Activated CD8-positive, alpha-beta memory T cell treated with anti-CD3 and anti-CD28 coated beads, Interleukin-2, amount 50 U/mL, for 1 hour (primary cell): Measurements from ENCODE around the gene RABGAP1L.
"Not testable (repeated sequence)": the region's sequence is repeated elsewhere in the genome, so short reads cannot be mapped to it uniquely, and the experiment has no call there.

ENCODE experiments used
- DNase-seq: peaks from one replicate; pipeline ENCODE4 v3.0.0-alpha.2; 2020; ENCODE audit errors: extremely low read depth

Gene RABGAP1L

GRCh38 chr1:174297351-174297750, 138.0 kb downstream of the RABGAP1L start:
- DNase-seq = no peak

DNA sequence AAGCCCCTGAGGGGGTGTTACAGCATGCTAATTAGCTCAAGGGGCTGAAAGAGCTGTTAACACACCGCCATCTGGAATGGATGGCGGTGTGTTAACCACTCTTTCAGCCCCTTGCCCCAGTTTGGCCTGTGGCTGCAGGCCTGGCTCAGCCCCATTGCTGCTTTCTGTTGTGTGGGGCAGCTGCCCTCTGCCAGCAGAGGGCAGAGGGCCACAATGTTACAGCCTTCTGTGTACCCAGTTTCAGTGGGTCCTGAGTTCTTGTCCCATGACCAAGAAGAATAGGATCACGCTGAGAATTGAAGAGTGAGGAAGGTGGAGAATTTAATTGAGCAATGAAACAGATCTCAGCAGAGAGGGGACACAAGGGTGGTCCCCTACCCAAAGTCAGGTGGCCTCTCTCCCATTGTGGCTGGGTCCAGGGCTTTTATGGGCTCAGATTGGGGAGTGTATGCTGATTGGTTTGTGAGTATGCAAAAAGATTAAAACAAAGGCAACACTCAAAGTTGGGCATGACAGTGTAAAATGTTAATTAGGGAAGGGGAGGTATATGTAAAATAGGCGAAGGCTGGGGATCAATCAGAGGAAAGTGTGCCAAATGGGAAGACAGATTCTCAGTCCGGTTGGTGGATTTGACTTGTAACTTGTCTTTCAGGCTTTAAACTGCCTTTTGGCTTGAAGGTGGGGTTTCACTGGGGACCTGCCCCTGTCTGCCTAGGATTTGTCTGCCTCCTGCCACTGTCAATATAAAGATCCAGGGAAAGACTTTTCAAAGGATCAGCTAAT, 142.2 kb downstream of the RABGAP1L start:
- no peak for DNase-seq

DNA sequence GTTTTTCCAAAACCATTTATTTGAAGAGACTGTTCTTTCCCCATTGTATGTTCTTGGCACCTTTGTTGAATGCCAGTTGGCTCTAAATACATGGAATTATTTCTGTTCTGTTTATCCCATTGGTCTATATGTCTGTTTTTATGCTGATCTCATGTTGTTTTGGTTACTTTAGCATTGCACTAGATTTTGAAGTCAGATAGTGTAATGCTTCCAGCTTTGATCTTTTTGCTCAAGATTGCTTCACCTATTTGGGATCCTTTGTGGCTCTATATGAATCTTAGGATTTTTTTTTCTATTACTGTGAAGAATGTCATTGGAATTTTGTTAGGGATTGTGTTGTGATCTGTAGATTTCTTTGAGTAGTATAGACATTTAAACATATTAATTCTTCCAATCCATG, 149.3 kb downstream of the RABGAP1L start:
- DNase-seq = no peak

DNA sequence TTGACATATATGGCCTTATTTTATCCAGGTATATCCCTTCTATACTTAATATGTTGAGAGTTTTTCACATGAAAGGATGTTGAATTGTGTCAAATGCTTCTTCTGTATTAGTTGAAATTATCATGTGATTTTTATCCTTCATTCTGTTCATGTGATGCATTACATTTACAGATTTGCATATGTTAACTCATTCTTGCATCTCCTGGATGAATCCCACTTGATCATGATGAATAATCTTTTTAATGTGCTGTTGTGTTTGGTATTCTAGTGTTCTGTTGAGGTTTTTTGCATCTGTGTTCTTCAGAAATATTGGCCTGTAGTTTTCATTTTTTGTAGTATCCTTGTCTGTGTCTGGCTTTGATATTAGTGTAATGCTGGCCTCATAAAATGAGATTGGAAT, 150.2 kb downstream of the RABGAP1L start:
- DNase-seq = no peak

- no peak for DNase-seq
Measured at GRCh38 chr1:174314433-174314832, 155.1 kb downstream of the RABGAP1L start.

GRCh38 chr1:174315239-174315638, 155.9 kb downstream of the RABGAP1L start:
- DNase-seq = no peak

GRCh38 chr1:174320897-174321296, 161.6 kb downstream of the RABGAP1L start:
- DNase-seq = not testable (repeated sequence)

DNA sequence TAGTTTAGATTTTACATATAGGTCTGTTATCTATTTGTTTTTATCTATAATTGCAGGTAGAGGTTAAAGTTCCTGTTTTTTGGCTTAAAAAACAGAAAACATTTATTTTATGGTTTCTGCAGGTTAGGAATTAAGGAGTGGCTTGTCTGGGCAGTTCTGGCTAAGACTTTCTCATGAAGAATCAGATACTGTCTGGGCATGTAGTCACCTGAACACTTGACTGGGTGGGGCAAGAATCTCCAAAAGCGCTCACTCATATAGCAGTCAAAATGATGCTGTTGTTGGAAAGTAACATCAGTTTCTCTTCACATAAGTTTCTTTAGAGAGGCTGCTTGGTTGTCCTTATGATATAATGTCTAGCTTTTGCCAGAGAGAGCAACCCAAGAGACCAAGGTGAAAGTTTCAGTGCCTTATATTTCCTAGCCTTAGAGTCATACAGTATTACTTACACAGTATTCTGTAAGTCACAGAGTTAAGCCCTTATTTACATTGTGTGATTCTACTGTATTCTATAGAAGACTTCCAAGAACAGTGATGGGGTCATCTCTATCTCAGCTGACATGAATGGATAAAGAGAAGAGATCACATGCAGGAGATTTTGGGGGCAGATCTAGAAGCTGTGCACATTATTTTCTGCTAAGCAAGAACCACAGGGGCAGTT, 163.0 kb downstream of the RABGAP1L start:
- DNase-seq = no peak

GRCh38 chr1:174324493-174324892, 165.2 kb downstream of the RABGAP1L start:
- no peak for DNase-seq

DNA sequence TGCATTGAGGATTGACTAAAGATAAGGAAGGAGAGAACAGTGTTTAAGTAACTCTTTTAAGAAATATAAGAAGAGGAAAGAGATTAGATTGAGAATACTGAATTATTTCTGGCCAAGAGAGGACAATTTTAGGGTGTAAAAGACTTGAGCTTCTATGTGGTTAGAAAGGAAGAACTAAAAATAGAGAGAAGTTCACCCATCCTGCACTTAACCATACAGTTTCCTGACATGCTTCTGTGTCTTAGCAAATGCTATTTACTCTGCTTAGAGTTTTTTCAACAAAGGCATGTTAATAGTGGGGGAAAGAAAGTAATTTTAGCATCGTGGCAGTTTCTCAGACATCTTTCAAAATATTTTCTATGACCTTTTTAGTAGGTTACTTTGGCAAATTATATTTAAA, 165.6 kb downstream of the RABGAP1L start:
- no peak for DNase-seq

GRCh38 chr1:174326278-174326677, 167.0 kb downstream of the RABGAP1L start:
- no peak for DNase-seq

GRCh38 chr1:174333437-174333836, 174.1 kb downstream of the RABGAP1L start:
- no peak for DNase-seq

- no peak for DNase-seq
Measured at GRCh38 chr1:174337000-174337681, 177.8 kb downstream of the RABGAP1L start.

DNA sequence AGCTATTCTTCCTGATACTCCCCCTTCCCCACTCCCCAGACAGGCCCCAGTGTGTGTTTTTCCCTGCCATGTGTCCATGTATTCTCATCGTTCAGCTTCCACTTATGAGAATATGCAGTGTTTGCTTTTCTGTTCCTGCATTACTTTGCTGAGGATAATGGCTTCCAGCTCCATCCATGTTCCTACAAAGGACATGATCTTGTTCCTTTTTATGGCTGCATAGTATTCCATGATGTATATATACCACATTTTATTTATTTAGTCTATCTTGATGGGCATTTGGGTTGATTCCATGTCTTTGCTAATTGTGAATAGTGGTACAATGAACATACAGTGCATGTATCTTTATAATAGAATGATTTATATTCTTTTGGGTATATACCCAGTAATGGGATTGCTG, 181.1 kb downstream of the RABGAP1L start:
- DNase-seq = not testable (repeated sequence)

- DNase-seq = no peak
Measured at GRCh38 chr1:174344162-174344561, 184.8 kb downstream of the RABGAP1L start.

GRCh38 chr1:174352117-174352516, 192.8 kb downstream of the RABGAP1L start:
- DNase-seq = no peak

- DNase-seq = no peak
Measured at GRCh38 chr1:174352883-174353608, 193.7 kb downstream of the RABGAP1L start.

DNA sequence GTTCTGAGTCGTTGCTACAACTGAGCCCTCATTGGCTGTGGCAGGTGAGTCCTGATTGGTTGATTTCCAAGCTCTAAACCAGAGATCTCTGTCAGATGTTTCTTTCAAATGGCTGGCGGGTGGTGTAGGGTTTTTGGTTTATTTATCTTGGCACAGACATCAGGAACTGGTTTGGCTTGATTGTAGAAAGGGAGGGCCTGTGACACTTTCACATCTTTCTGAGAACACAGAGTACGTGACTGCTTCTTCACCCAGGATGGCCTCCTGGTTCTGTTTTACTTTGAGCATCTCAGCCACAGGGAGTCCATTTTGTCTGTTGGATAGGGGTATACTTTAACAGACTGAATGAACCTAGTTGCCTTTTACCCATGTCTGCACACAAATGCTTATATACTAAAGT, 199.0 kb downstream of the RABGAP1L start:
- no peak for DNase-seq

GRCh38 chr1:174358786-174359453, 199.6 kb downstream of the RABGAP1L start:
- DNase-seq = no peak

DNA sequence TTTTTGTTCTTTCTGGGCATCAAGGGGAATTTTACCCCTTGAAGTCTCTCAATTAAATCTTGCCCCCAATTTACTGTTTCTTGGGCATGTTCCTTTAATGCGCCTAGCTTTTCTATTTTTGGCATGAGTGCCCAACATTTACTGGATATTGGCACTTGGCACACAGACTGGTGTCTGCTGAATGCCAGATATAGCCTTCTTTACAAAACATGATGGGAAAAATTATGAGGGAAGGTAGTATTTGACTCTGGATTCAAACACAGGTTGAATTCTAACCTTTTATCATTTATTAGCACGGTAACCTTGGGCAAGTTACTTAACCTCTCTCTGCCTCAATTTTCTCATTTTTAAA, 200.1 kb downstream of the RABGAP1L start:
- DNase-seq = no peak

GRCh38 chr1:174364996-174365736, 205.8 kb downstream of the RABGAP1L start:
- no peak for DNase-seq
